Testis (tissue), 2 donors: Measurements from ENCODE around the gene OXSR1.

Experiments used
- CTCF ChIP-seq, 3 experiments: fragments of 450-650 bp in 2 of 3; fragments of 200-600 bp in 1 of 3; sonication (generic) in 1 of 3; IDR thresholded peaks; one replicate each; pipeline ENCODE4 v1.5.1; 2016 to 2019; ENCODE audit warnings: antibody characterized with exemption in 3 of 3, mild to moderate bottlenecking in 2 of 3, moderate library complexity in 1 of 3
- POLR2A ChIP-seq: fragments of 450-650 bp; IDR thresholded peaks from one replicate; pipeline ENCODE4 v1.6.1; 2017; ENCODE audit warnings: antibody characterized with exemption, mild to moderate bottlenecking, moderate library complexity

GRCh38 chr3:38281895-38282686 lies 116.8 kb downstream of the OXSR1 start, which contains the start of gene SLC22A14:
- TF ChIP-seq CTCF (IDR thresholded peaks at IDR 0.05) (no peak), POLR2A (no peak)
